Activated T-cell treated with anti-CD3 and anti-CD28 coated beads for 1 hour (primary cell): ENCODE results near the gene KCNJ6.
"Not testable (repeated sequence)": the region's sequence is repeated elsewhere in the genome, so short reads cannot be mapped to it uniquely, and the experiment has no call there.

Experiments
- DNase-seq: peaks from one replicate; pipeline ENCODE4 v3.0.0-alpha.2; 2020; ENCODE audit warnings: low read depth

The KCNJ6 gene

DNA sequence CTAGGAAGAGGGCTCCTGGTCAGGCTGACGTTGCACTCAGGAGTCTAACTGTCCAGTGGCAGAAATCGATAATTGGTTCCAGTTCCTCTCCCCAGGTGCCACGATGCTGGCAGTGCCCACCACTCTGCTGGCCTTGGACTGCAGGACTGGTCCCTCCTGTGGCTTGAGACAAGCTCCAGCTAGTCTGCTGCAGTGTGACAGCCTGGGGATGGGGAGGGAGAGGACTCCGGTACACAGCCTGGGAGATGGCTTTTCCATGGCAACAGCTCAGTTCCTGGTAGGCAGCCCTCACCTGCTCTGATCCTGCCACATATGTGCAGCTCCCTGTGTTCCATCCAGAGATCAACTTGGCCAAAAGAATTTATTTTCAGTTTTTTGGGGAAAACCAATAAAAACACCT lies 239.3 kb downstream of the KCNJ6 start:
- DNase-seq = no peak

GRCh38 chr21:37675202-37675801 lies 241.0 kb downstream of the KCNJ6 start:
- DNase-seq = peak; percentile 41

DNA sequence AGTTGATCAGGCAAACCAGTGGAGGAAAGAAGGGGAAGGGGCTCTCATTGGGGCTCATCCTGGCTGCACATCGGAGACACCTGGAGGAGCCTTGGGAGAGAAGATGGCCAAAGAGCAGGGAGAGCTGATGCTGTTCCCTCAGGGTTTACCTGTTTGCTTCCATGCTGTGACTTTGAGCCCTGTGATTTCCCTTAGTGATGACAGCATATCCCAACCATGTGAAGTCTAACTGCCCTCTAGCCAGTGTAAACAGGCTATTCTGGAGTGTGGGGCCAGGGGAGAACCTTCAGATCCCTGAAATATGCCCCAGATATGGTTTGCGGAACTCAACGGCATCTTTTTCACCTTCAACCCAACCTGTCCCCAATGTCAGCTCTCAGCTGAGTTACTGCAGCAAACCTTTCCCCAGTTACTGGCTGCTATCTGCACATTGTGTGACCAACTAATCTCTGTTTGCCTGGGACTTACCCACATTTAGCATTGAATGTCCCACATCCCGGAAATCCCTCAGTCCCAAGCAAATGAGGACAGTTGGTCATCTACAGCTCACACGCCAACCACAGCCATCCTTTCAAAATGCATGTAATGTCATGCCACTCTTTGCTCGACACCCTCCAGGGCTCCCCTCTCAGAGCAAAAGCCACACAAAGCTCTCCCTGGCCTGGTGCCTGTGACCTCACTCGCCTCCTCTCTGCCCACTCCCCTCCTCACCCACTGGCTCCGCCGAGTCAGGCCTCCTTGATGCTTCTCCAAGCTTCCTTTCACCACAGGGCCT lies 242.3 kb downstream of the KCNJ6 start:
- no peak for DNase-seq

DNA sequence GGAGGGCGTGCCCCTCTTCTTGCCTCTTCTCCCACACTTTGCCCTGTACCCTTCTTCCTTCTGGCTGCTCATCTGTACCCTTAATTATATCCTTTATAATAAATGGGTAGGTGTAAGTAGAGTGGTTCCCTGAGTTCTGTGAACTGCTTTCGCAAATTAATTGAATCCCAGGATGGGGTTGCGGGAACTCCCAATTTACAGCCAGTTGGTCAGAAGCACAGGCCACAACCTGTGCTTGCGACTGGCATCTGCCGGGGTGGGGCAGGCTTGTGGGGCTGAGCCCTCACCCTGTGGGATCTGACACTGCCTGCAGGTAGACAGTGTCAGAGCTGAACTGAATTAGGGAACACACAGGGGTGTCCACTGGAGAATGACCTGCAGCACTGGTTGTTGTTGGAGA lies 244.9 kb downstream of the KCNJ6 start:
- no peak for DNase-seq

GRCh38 chr21:37670883-37671282 lies 245.4 kb downstream of the KCNJ6 start:
- no peak for DNase-seq

- no peak for DNase-seq
Measured at GRCh38 chr21:37669249-37669648, 247.0 kb downstream of the KCNJ6 start.

GRCh38 chr21:37668462-37669239 lies 247.6 kb downstream of the KCNJ6 start:
- DNase-seq = no peak

GRCh38 chr21:37667380-37667779 lies 248.9 kb downstream of the KCNJ6 start:
- DNase-seq = no peak

DNA sequence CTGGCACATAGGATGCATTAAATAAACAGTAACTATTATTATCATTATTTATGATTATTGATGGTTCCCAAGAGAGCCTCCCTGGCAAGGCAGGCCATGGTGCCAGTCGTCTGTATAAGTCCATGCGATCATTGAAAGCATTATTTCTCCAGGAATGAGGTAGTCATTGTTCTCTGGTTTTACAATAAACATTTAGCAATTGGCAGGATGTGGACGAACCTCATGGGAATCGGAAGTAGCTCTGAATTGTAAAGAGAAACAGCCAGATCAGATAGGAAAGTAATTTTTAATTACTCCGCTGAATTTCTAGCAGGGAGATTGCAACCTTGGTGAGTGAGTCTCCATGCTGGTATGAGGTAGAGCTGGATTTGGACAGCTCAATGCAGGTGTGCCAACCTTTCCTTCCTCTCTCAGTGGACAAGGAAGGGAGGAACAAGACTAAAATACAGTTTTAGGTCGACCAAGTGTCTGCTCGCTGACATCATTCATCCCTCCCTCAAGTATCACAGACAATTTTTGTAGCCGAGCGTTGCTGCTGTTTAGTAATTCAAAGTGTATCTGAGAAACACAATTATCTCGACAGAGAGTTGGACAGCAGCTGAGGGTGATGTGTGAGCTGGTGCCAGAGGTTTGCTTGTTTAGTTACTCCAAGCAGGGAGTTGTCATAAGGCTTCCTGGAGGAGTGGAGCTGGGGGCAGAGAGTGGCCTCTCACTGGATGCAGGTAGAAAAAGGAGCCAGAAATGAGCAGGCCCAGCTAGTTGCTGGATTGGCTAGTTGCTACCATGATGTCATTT lies 250.8 kb downstream of the KCNJ6 start:
- no peak for DNase-seq

GRCh38 chr21:37662227-37662626 lies 254.0 kb downstream of the KCNJ6 start:
- DNase-seq = not testable (repeated sequence)

- no peak for DNase-seq
Measured at GRCh38 chr21:37660709-37661108, 255.5 kb downstream of the KCNJ6 start.

- no peak for DNase-seq
Measured at GRCh38 chr21:37659874-37660273, 256.4 kb downstream of the KCNJ6 start.

DNA sequence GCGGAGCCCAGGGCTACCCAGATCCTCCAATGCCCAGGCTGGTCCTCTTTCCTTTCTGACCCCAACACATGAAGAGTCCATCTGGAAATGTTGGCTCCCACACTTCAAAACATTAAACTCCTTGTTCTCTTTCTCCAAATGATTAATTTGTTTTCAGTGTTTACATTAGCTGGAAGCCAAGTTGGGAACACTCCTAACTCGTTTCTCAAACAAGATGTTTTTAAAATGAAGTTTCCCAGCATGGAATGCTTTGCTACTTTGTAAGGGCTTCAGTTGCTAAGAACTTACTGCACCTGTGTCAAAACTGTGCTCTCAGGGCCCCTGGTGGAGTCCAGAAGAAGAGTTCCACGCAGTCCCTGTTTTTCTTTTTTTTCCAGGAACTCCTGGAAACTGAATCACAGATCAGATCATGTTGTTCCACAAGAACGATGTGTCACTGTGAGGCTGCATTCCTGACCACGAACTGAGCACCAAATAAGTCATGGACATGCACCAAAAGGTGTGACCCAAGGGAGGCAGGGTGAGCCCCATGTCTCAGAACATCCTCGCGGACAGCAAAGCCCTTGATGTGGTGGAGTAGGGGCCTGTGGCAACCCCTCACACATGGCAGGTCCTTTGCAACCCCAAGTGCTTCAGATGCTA lies 257.3 kb downstream of the KCNJ6 start:
- no peak for DNase-seq

GRCh38 chr21:37658121-37658816 lies 258.0 kb downstream of the KCNJ6 start:
- DNase-seq = no peak

GRCh38 chr21:37656899-37657298 lies 259.4 kb downstream of the KCNJ6 start:
- DNase-seq = no peak

DNA sequence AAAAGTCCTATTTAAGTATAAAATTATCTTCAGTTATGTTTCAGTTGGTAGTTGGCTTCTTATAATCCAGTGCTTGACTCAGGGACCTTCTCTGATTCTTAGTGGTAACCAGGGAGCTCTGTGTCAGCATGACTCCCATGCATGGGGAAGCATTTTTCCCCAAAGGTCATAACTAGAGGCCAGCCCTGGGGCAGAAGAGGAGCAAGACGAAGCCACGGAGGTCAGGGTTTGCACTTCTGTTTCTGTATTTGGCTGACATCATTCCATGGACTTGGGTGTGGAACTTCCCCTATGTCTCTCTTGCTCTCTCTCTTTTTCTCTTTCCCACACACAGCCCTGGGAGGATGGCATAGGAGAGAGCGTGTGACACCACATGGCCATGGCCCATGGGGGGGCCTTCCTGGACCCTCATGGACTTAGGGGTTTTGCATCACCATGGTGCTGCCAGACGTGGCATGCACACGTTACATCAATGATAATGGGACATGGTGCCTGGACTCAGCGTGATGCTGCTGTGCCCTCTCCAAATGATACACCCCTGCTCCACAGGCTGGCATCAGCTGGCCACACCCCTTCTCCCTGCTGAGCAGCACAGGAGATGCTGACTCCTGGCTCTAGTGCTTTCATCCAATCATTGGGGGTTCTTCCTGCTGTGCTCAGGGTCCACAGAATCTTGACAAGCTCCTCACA lies 260.5 kb downstream of the KCNJ6 start:
- no peak for DNase-seq

- no peak for DNase-seq
Measured at GRCh38 chr21:37654596-37654995, 261.7 kb downstream of the KCNJ6 start.

DNA sequence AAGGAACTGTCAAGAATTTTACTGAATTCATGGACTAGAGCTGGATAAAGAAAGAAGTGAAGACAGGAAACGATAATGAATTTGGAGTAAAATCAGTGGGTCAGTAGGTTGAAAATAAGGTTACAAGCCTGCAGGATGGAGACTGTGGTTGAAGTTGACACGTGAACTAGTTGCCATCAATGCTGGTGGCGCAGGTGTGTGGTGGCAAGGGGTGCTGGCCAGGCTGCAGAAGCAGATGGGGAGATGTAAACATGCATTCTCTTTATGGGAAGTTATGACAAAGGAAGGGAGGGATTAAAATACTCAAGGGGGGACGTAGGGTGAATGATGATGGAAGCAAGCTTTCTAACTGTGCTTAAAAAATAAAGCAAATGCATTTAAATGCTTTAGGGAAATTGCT lies 263.1 kb downstream of the KCNJ6 start:
- DNase-seq = no peak

- no peak for DNase-seq
Measured at GRCh38 chr21:37647781-37648180, 268.5 kb downstream of the KCNJ6 start.

GRCh38 chr21:37646761-37647160 lies 269.5 kb downstream of the KCNJ6 start:
- DNase-seq = not testable (repeated sequence)
